GM12878 (cell line): ENCODE results near the gene FANCC. TPM values are rescaled to one million over a fixed set of nuclear protein-coding genes. Genes with fewer than 3 reads are reported as not detected.

Experiments
- ATAC-seq: fragments of 200-7000 bp; cut with Tn5 transposase; 3 replicates; pipeline ENCODE4 v1.9.1; 2020; ENCODE audit warnings: mild to moderate bottlenecking, moderate library complexity
- BruUV-seq: library from RNA; stranded (reverse); fragments of 400-500 nt; replicated peaks from 2 replicates; lab custom pipeline; 2021; lab: Mats Ljungman, UMichigan
- CTCF ChIA-PET: fragments of 300-600 bp; sonication (Branson Sonifier 250); formaldehyde crosslinking; extraction: SDS; loops from one replicate; lab custom pipeline; 2021; ENCODE audit warnings: inconsistent platforms; lab: Yijun Ruan, JAX
- POLR2A ChIA-PET: fragments of 350-600 bp; formaldehyde crosslinking; extraction: SDS; loops from one replicate; lab custom pipeline; 2021; ENCODE audit warnings: inconsistent platforms; lab: Charles Lee
- RAD21 ChIA-PET: fragments of 300-600 bp; sonication (Branson Sonifier 250); formaldehyde crosslinking; loops from one replicate; lab custom pipeline; 2023; ENCODE audit warnings: antibody characterized with exemption; ENCODE audit not compliant: unreplicated experiment; lab: Charles Lee
- SMC1A ChIA-PET: fragments of 300-600 bp; sonication (Branson Sonifier 250); formaldehyde crosslinking; loops from one replicate; lab custom pipeline; 2023; ENCODE audit not compliant: unreplicated experiment, uncharacterized antibody; lab: Charles Lee
- DNase-seq: peaks from one replicate; pipeline ENCODE4 v3.0.0-alpha.2; 2011; ENCODE audit warnings: low read depth, low spot score
- FAIRE-seq: peaks from 3 replicates; lab custom pipeline; 2011; peaks lifted over from hg19 to GRCh38; lab: Jason Lieb, UNC
- H2AFZ ChIP-seq: 2 replicates; pipeline ENCODE4 v1.6.0; 2011; ENCODE audit warnings: low read depth, low read length, control low read depth; ENCODE audit not compliant: control insufficient read depth
- H3K27ac ChIP-seq: 2 replicates; pipeline ENCODE4 v1.5.1; 2011; ENCODE audit warnings: control low read depth; ENCODE audit not compliant: control insufficient read depth, insufficient read depth
- H3K27me3 ChIP-seq, 2 experiments: replicated peaks in 1 of 2; 2 replicates each; pipeline versions ENCODE4 v1.6.0 to v1.6.1; 2011; ENCODE audit warnings: low read length in 1 of 2; ENCODE audit not compliant: control insufficient read depth in 2 of 2, insufficient read depth in 2 of 2
- H3K36me3 ChIP-seq, 2 experiments: 2 replicates each; pipeline ENCODE4 v1.5.1; 2011; ENCODE audit warnings: low read length in 1 of 2; ENCODE audit not compliant: control insufficient read depth in 2 of 2, insufficient read depth in 2 of 2
- H3K4me1 ChIP-seq: 2 replicates; pipeline ENCODE4 v1.6.1; 2011; ENCODE audit warnings: mild to moderate bottlenecking, low read length, moderate library complexity, mixed read lengths; ENCODE audit not compliant: control insufficient read depth, insufficient read depth
- H3K4me2 ChIP-seq: 2 replicates; pipeline ENCODE4 v1.6.0; 2011; ENCODE audit warnings: control low read depth; ENCODE audit not compliant: control insufficient read depth, insufficient read depth
- H3K4me3 ChIP-seq: fragments of 200-600 bp; sonication (generic); 2 replicates; pipeline ENCODE4 v1.5.1; 2016
- H3K79me2 ChIP-seq: 2 replicates; pipeline ENCODE4 v1.6.0; 2011; ENCODE audit warnings: low read length; ENCODE audit not compliant: control insufficient read depth, insufficient read depth
- H3K9ac ChIP-seq: 2 replicates; pipeline ENCODE4 v1.8.0; 2011; ENCODE audit warnings: low read length, control low read depth, mixed read lengths; ENCODE audit not compliant: control insufficient read depth, insufficient read depth
- H3K9me3 ChIP-seq: replicated peaks from 3 replicates; pipeline ENCODE4 v1.5.1; 2011; ENCODE audit warnings: mild to moderate bottlenecking, low read length; ENCODE audit not compliant: control insufficient read depth, insufficient read depth
- H4K20me1 ChIP-seq: 2 replicates; pipeline ENCODE4 v1.6.0; 2011; ENCODE audit not compliant: control insufficient read depth, insufficient read depth
- CREM ChIP-seq: IDR thresholded peaks from 2 replicates; pipeline ENCODE4 v1.6.1; 2014; ENCODE audit warnings: antibody characterized with exemption, low read depth
- IKZF1 ChIP-seq: fragments of 450-650 bp; conservative IDR thresholded peaks from 2 replicates; pipeline ENCODE4 v1.6.1; 2017; ENCODE audit warnings: antibody characterized with exemption, mild to moderate bottlenecking
- IRF5 ChIP-seq: fragments of 450-650 bp; IDR thresholded peaks from 2 replicates; pipeline ENCODE4 v1.6.1; 2017; ENCODE audit warnings: borderline replicate concordance
- MEF2B ChIP-seq: fragments of 450-650 bp; IDR thresholded peaks from 2 replicates; pipeline ENCODE4 v1.6.1; 2018; ENCODE audit warnings: mild to moderate bottlenecking, moderate library complexity; ENCODE audit not compliant: partially characterized antibody, poor library complexity, severe bottlenecking
- MYC ChIP-seq: IDR thresholded peaks from 2 replicates; pipeline ENCODE4 v1.6.1; 2011; ENCODE audit warnings: mild to moderate bottlenecking, low read length, moderate library complexity, inconsistent platforms; ENCODE audit not compliant: insufficient read depth, insufficient replicate concordance, insufficient read length, severe bottlenecking
- TCF3 ChIP-seq: IDR thresholded peaks from 2 replicates; pipeline ENCODE4 v1.6.1; 2012; ENCODE audit warnings: low read depth, mild to moderate bottlenecking, low read length, borderline replicate concordance; ENCODE audit not compliant: insufficient read depth
- WGBS: methylation state at CpG from one replicate; pipeline ENCODE4 v1.1.6; 2016; ENCODE audit warnings: low lambda C conversion rate; ENCODE audit not compliant: insufficient replicate concordance, insufficient coverage; ENCODE audit errors: missing lambda C conversion rate; 5-methylcytosine and 5-hydroxymethylcytosine counted together
- in situ Hi-C: fragments of 300-500 bp; cut with MboI; formaldehyde crosslinking; loops from 9 replicates; pipeline ENCODE4 v1.14.3; 2018; ENCODE audit warnings: mixed read lengths
- intact Hi-C: fragments of 100-400 bp; cut with micrococcal nuclease; formaldehyde crosslinking; loops from one replicate; pipeline ENCODE4 v1.14.2; 2022; ENCODE audit not compliant: unreplicated experiment
- polyA plus RNA-seq, 11 experiments: library from polyadenylated mRNA; depleted of rRNA in 4 of 11; unstranded in 6 of 11; stranded (reverse) in 5 of 11; fragments of >200 nt; fragmentation: Nextera tagmentation in 4 of 11; fragmentation: Illumina TruSeq in 1 of 11; extraction: Ambion mirVana in 4 of 11; extraction: Trizol in 1 of 11; gene quantifications; 1 replicate in 1 of 11; 2 replicates in 10 of 11; pipeline versions ENCODE4 v1.2.1 to v1.2.3, GENCODE V29; 2011 to 2016; ENCODE audit warnings: inconsistent platforms in 2 of 11, missing spikeins in 2 of 11, low read depth in 1 of 11
- total RNA-seq, 4 experiments: library from RNA; depleted of rRNA in 3 of 4; stranded (reverse); fragments of >200 nt in 3 of 4; fragmentation: Illumina TruSeq in 1 of 4; extraction: Trizol in 1 of 4; gene quantifications; 2 replicates each; pipeline versions ENCODE4 v1.2.1 to v1.2.3, GENCODE V29; 2013 to 2021
- TF ChIP-seq, protein P1 (sequence below): fragments of 450-650 bp; IDR thresholded peaks from 2 replicates; pipeline ENCODE4 v1.6.1; 2018; ENCODE audit warnings: mild to moderate bottlenecking, low read depth, moderate library complexity; ENCODE audit not compliant: partially characterized antibody

The FANCC gene
- total and polyA plus RNA-seq, 10 of the 15 experiments (the other 5 are each of a cell fraction or from before 2014, with no cell fraction given): 1.2 to 16.8 (median 10.5) TPM

GRCh38 chr9:95086564-95086955 lies 230.9 kb downstream of the FANCC start:
- Histone ChIP-seq H3K27ac (no peak overlapping the region), H3K9ac (no peak overlapping the region), H3K4me1 (no peaks in the 10 kb centered on the region; the same call in 1 of the 2 replicates), H3K4me2 (no peak overlapping the region), H4K20me1 (no peaks in the 10 kb centered on the region), H3K79me2 (no peaks in the 10 kb centered on the region), H3K9me3 (no peaks in the 10 kb centered on the region), H3K4me3 (no peak overlapping the region), H3K27me3 (no peaks in the 10 kb centered on the region), H2AFZ (no peak overlapping the region), H3K36me3 (peaks cover 2 to 14% of the 10 kb centered on the region in 2 experiments; a peak in 3 of 4 replicates)
- 97% methylated on average over 8 of the region's 8 CpGs for WGBS
- in situ Hi-C loops: no loop called here
- TF ChIP-seq TCF3 (no peak), CREM (no peak), IRF5 (no peak), IKZF1 (no peak), MYC (no peak), MEF2B (no peak)
- TF ChIP-seq, protein P1, sequence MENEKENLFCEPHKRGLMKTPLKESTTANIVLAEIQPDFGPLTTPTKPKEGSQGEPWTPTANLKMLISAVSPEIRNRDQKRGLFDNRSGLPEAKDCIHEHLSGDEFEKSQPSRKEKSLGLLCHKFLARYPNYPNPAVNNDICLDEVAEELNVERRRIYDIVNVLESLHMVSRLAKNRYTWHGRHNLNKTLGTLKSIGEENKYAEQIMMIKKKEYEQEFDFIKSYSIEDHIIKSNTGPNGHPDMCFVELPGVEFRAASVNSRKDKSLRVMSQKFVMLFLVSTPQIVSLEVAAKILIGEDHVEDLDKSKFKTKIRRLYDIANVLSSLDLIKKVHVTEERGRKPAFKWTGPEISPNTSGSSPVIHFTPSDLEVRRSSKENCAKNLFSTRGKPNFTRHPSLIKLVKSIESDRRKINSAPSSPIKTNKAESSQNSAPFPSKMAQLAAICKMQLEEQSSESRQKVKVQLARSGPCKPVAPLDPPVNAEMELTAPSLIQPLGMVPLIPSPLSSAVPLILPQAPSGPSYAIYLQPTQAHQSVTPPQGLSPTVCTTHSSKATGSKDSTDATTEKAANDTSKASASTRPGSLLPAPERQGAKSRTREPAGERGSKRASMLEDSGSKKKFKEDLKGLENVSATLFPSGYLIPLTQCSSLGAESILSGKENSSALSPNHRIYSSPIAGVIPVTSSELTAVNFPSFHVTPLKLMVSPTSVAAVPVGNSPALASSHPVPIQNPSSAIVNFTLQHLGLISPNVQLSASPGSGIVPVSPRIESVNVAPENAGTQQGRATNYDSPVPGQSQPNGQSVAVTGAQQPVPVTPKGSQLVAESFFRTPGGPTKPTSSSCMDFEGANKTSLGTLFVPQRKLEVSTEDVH: no peak
- DNase-seq (no peak), ATAC-seq (no peak), FAIRE-seq (no peak)
- ChIA-PET RAD21 (no interaction called here), SMC1A (no interaction called here), CTCF (interaction anchor here (1.3 kb wide), 1 partner anchor 45 kb away, joined by 4 read pairs; no protein-coding TSS in a partner anchor), POLR2A (no interaction called here)
- intact Hi-C loops: no loop called here
- no TSS peak for BruUV-seq
